Esophagus muscularis mucosa (tissue), 4 donors: ENCODE results near the gene KIF21B.

ENCODE experiments used
- CTCF ChIP-seq, 3 experiments: fragments of 200-600 bp in 2 of 3; fragments of 450-650 bp in 1 of 3; sonication (generic) in 2 of 3; IDR thresholded peaks; one replicate each; pipeline ENCODE4 v1.5.1; 2017 to 2019; ENCODE audit warnings: antibody characterized with exemption in 3 of 3, mild to moderate bottlenecking in 2 of 3, moderate library complexity in 1 of 3
- EP300 ChIP-seq: sonication (generic); formaldehyde crosslinking; IDR thresholded peaks from one replicate; pipeline ENCODE4 v1.6.1; 2017; ENCODE audit warnings: antibody characterized with exemption
- POLR2A ChIP-seq: fragments of 450-650 bp; IDR thresholded peaks from one replicate; pipeline ENCODE4 v1.6.1; 2017; ENCODE audit warnings: antibody characterized with exemption, moderate library complexity, mild to moderate bottlenecking, low read depth
- POLR2AphosphoS5 ChIP-seq, 2 donors: sonication (generic); formaldehyde crosslinking; IDR thresholded peaks; one replicate each; pipeline ENCODE4 v1.6.1; 2017; ENCODE audit warnings: antibody characterized with exemption in 2 of 2

GRCh38 chr1:201016211-201016651 is 7.3 kb downstream of the KIF21B start:
- no peak for TF ChIP-seq CTCF (IDR thresholded peaks at IDR 0.05)
- no peak for TF ChIP-seq POLR2A
- no peak for TF ChIP-seq POLR2AphosphoS5 (IDR thresholded peaks at IDR 0.05)
- no peak for TF ChIP-seq EP300
